GM12873 (cell line): ENCODE data around the gene SNTA1.

Experiments
- CTCF ChIP-seq: IDR thresholded peaks from 2 replicates; pipeline ENCODE4 v1.5.1; 2012; ENCODE audit warnings: low read depth, mild to moderate bottlenecking, moderate library complexity, low read length, control low read depth; ENCODE audit not compliant: insufficient read depth; ENCODE audit errors: missing control alignments

The SNTA1 gene

GRCh38 chr20:33481431-33481941 is 37.9 kb upstream of the SNTA1 start:
- TF ChIP-seq CTCF: no peak

GRCh38 chr20:33480048-33480447 is 36.5 kb upstream of the SNTA1 start:
- TF ChIP-seq CTCF: no peak

- TF ChIP-seq CTCF: no peak
Measured at GRCh38 chr20:33477386-33478234, 34.0 kb upstream of the SNTA1 start.

GRCh38 chr20:33475381-33476152 is 32.0 kb upstream of the SNTA1 start:
- TF ChIP-seq CTCF: no peak

GRCh38 chr20:33474963-33475362 is 31.4 kb upstream of the SNTA1 start:
- no peak for TF ChIP-seq CTCF

GRCh38 chr20:33474097-33474873 is 30.7 kb upstream of the SNTA1 start:
- no peak for TF ChIP-seq CTCF

GRCh38 chr20:33472868-33473435 is 29.4 kb upstream of the SNTA1 start:
- TF ChIP-seq CTCF: no peak
